ENCODE results near the gene WFDC13. TPM values are rescaled to one million over a fixed set of nuclear protein-coding genes. Genes with fewer than 3 reads are reported as not detected.

The WFDC13 gene
- total and polyA plus RNA-seq, 2 of the 8 experiments (the other 6 are each of a cell fraction or from before 2014, with no cell fraction given), result not detected

GRCh38 chr20:45758096-45758495 is 56.3 kb downstream of the WFDC13 start:
- Histone ChIP-seq H2AFZ (ENCODE audit: low read length) (no peak overlapping the region), H3K23ac (ENCODE audit: insufficient read length) (no peak overlapping the region), H3K27ac (ENCODE audit: low read depth, low read length) (no peak overlapping the region), H2BK20ac (ENCODE audit: low read length) (peak overlapping the region; percentile 80; the same call in 1 of the 2 replicates), H3K79me1 (ENCODE audit: low read depth, low read length) (no peaks in the 10 kb centered on the region), H2BK12ac (ENCODE audit: low read depth, low read length) (0 out of 2 replicates have a peak overlapping the region, but pooled peaks have one; percentile 17), H3K27me3 (replicated peaks in 1 of 4; ENCODE audit: control insufficient read depth in 3 of 4, extremely low read depth in 1 of 4, insufficient read depth in 3 of 4, low read length in 3 of 4) (no peaks in the 10 kb centered on the region), H3K14ac (ENCODE audit: insufficient read length) (no peak overlapping the region), H3K9ac (replicated peaks in 1 of 4; ENCODE audit: extremely low read depth in 1 of 4, low read depth in 3 of 4, low read length in 3 of 4) (no peak overlapping the region), H3K4me1 (replicated peaks in 1 of 4; ENCODE audit: control insufficient read depth in 3 of 4, insufficient read depth in 4 of 4, low read length in 3 of 4) (no peaks in the 10 kb centered on the region), H2BK15ac (ENCODE audit: low read length) (no peak overlapping the region), H4K8ac (ENCODE audit: extremely low read depth, insufficient read depth, low read length) (no peak overlapping the region), H3K56ac (replicated peaks; ENCODE audit: insufficient read length, low read depth, low read length) (no peak overlapping the region), H3K4me3 (ENCODE audit: extremely low read depth in 1 of 4, insufficient read depth in 2 of 4, low read depth in 3 of 4, low read length in 4 of 4) (no peak overlapping the region), H3K36me3 (ENCODE audit: control insufficient read depth in 2 of 4, insufficient read depth in 4 of 4, low read length in 3 of 4) (no peaks in the 10 kb centered on the region; a peak in 1 of 8 replicates), H2BK5ac (ENCODE audit: low read depth, low read length) (no peak overlapping the region), H2BK120ac (replicated peaks; ENCODE audit: low read depth, low read length) (no peak overlapping the region), H3K23me2 (ENCODE audit: low read depth, low read length) (no peaks in the 10 kb centered on the region), H3K79me2 (ENCODE audit: control insufficient read depth in 1 of 2, insufficient read depth in 2 of 2, low read length in 2 of 2) (no peaks in the 10 kb centered on the region), H4K5ac (ENCODE audit: insufficient read length, low read depth, low read length) (no peak overlapping the region), H4K91ac (replicated peaks; ENCODE audit: insufficient read length, low read length) (peak overlapping the region; percentile 86), H2AK5ac (ENCODE audit: low read depth, low read length) (no peak overlapping the region), H3K18ac (ENCODE audit: extremely low read depth, low read length) (no peak overlapping the region), H3K4me2 (ENCODE audit: insufficient read depth in 1 of 2, low read depth in 2 of 2, low read length in 2 of 2) (no peak overlapping the region), H3K9me3 (ENCODE audit: insufficient read depth in 2 of 2, low read depth in 1 of 2, low read length in 1 of 2) (peaks cover 14 to 18% of the 10 kb centered on the region in 2 experiments), H4K20me1 (replicated peaks in 1 of 2; ENCODE audit: control insufficient read depth in 1 of 2, insufficient read depth in 2 of 2, low read length in 2 of 2) (no peaks in the 10 kb centered on the region), H3K4ac (replicated peaks; ENCODE audit: insufficient read length, low read depth, low read length) (no peak overlapping the region)
- no peak for DNase-seq (ENCODE audit: low read depth in 1 of 2, low spot score in 2 of 2)
- WGBS, 2 experiments (ENCODE audit: extremely low coverage in 1 of 2, insufficient coverage in 1 of 2, insufficient read length in 1 of 2, insufficient replicate concordance in 2 of 2, low coverage in 1 of 2, low lambda C conversion rate in 2 of 2, missing lambda C conversion rate in 1 of 2), result 90% methylated on average over 4 of the region's 4 CpGs; no CpG with 5 or more reads in 1 of the 2 experiments
- no peak for FAIRE-seq
- ChIA-PET POLR2A (ENCODE audit: partially characterized antibody) (interaction anchor here (0.6 kb wide), 1 partner anchor 77 kb away, joined by 3 read pairs; no protein-coding TSS in a partner anchor), CTCF (ENCODE audit: partially characterized antibody) (no interaction called here)
- TF ChIP-seq CBX8 (IDR thresholded peaks at IDR 0.05; ENCODE audit: borderline replicate concordance, low read depth, low read length) (no peak), SUZ12 (IDR thresholded peaks at IDR 0.05; ENCODE audit: low read length) (no peak), RAD21 (IDR thresholded peaks at IDR 0.05 in 1 of 2, conservative IDR thresholded peaks at IDR 0.05 in 1 of 2; ENCODE audit: low read depth in 2 of 2, low read length in 2 of 2) (no peak), GABPA (IDR thresholded peaks at IDR 0.05; ENCODE audit: borderline replicate concordance, insufficient read depth, low read length) (no peak), KDM4A (IDR thresholded peaks at IDR 0.05; ENCODE audit: low read depth, low read length, severe bottlenecking) (no peak), E2F6 (IDR thresholded peaks at IDR 0.05) (no peak), ZNF274 (IDR thresholded peaks at IDR 0.05; ENCODE audit: borderline replicate concordance, extremely low read depth, low read length) (no peak), JUND (IDR thresholded peaks at IDR 0.05; ENCODE audit: low read length) (no peak), CTCF (IDR thresholded peaks at IDR 0.05; ENCODE audit: control extremely low read depth in 1 of 3, insufficient read depth in 1 of 3, low read depth in 1 of 3, low read length in 3 of 3) (no peak), CEBPB (IDR thresholded peaks at IDR 0.05; ENCODE audit: low read depth, low read length) (no peak)

Measured in H1 (cell line).